Stimulated activated CD4-positive, alpha-beta T cell treated with anti-CD3 and anti-CD28 coated beads, Interleukin-4, amount 100 ng/mL, for 1 hour (primary cell): Measurements from ENCODE around the gene PLA2G3.
"Not testable (repeated sequence)": the region's sequence is repeated elsewhere in the genome, so short reads cannot be mapped to it uniquely, and the experiment has no call there.

Experiments used
- DNase-seq: peaks from one replicate; pipeline ENCODE4 v3.0.0-alpha.2; 2020

PLA2G3 gene

DNA sequence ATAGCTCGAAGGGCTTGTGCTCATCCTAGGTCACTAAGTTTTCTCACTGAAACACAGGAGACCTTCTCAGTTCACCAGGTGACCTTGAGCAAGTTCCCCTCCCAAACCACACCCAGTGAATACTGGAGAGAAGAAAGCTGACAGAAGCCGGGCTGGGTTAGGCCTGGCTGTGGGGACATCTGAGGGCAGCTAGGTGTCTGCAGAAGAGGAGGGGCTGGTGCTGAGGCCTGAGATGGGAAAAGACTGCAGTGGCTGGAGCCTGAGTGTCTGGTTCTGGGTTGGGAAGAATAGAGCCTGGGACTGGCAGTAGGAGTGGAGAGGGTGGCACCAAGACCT, 18.1 kb downstream of the PLA2G3 start:
- DNase-seq, result no peak

DNA sequence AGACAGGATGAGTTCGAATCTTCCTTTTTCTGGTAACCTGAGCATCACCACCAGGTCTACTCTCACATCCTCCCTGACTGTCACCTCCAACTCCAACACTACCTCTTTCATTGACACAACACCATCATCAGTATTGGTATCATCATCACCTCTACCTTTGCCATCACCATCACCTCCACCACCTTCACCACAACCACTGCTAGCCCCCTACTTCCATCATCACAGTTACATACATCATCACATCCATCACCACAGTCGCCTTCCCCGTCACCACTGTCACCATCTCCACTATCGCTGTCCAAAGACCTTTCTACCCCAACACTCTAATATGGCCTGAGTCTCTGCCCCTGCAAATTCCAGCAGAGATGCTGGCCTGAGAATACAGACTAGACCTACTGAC, 18.9 kb downstream of the PLA2G3 start:
- DNase-seq, result no peak

DNA sequence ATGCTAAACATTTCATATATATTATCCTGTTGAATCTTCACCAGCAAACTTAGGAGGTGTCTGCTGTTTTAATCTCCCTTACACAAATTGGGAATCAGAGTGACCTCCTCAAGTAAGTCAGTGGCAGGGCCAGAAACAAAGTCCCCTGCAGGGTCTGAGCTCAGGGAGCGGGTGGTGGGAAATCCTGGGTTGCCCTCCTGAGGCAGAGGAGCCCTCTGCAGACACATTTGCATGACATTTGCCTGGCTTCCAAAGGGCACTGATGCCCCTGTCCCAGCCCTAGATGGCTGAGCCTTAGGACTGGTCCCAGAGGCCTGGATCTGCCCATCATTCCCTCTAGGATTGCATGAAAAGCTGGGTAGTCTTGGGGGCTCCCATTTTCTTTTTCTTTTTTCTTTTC, 19.7 kb downstream of the PLA2G3 start:
- DNase-seq, result no peak

DNA sequence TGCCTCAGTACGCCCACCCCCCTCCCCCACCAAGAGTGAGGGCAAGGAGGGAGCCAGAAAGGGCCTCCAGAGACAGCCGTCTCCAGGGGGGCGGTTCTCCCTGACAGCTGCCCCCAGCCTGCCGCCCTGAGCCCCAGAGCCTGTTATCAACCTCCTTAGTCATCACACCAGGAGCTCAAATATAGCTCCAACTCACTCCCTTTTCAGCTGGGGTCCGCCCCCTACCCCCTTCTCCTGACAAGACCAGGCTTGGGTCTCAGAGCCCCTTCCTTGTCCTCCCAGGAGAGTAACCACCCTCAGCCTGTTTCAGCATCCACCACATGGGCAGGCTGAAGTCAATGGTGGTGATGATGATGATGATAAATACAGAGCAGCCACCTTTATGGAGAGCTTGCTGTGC, 20.1 kb downstream of the PLA2G3 start:
- no peak for DNase-seq

DNA sequence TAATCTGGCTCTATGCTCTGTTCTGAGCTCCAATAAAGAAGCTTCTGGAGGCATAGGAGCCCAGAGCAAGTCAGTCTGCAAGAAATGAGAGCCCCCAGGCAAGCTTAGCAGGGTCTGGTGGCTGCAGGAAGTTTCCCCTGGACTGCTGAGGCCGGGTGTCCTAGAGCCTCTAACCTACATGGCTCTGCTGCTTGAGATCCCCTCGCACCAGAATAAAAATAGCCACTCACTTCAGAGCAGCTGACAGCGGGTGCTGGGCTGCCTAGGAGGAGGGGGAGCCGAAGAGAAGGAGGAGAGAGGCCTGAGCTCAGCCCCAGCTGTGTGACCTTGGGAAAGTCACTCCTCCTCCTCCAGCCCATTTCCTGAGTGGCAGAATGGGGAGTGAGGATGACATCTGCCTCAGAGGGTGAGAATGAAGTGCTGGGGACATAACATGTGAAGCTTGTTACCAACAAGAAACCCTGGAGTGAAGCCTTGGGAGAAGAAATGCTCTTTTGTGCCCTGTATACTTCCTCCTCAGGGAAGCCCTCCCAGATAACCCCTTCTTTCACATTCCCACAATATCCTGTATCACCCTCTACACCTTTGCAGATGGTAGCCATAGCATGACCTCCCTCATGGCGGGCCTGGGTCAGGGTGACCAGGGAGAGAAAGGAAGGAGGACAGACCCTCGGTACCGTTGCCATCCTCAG, 21.1 kb downstream of the PLA2G3 start:
- no peak for DNase-seq

DNA sequence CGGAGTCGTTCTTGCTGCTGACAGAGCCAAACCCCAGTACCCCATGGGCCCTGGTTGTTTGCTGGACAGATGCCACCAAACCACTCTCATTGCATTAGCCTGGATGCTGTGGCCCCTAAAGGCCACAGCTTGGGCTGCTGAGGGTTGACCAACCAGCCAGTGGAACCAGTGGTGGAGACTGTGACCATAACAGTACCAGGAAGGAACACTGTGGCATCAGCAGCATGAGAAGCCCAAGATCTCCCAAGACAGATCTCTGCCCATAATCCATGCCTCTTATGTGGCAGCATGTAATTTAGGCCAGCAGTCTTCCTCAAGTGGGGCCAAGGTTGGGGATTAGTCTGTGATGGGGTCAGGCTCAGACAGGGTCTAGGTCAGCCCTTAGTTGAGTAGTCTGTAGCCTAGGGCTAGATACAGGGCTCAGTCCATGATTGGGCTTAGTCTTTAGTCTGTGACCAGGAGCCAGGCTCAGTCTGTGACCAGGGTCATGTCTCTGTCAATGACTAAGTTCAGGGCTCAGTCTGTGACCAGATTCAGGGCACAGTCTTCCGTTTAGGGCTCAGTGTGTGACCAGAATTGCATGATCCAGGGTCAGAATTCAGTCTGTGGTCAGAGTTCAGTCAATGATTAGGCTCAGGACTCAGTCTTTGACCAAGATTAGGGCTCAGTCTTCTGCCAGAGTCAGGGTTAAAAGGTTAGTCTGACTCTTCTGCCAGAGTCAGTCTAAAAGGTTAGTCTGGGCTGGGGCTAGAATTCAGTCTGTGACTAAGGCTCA, 22.1 kb downstream of the PLA2G3 start:
- no peak for DNase-seq

DNA sequence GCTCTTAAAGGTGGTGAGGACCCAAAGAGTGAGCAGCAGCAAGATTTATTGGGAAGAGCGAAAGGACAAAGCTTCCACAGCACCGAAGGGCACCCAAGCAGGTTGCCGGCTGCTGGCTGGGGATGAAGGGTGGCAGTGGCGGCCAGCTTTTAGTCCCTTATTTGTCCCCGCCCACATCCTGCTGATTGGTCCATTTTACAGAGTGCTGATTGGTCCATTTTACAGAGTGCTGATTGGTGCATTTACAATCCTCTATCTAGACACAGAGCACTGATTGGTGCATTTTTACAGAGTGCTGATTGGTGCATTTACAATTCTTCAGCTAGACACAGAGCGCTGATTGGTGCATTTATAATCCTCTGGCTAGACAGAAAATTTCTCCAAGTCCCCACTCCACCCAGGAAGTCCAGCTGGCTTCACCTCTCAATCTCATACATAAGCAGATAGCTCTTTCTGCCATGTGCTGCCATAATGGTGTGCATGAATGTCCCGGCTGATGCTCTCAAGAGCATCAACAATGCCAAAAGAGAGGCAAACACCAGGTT, 27.7 kb downstream of the PLA2G3 start:
- not testable (repeated sequence) for DNase-seq

DNA sequence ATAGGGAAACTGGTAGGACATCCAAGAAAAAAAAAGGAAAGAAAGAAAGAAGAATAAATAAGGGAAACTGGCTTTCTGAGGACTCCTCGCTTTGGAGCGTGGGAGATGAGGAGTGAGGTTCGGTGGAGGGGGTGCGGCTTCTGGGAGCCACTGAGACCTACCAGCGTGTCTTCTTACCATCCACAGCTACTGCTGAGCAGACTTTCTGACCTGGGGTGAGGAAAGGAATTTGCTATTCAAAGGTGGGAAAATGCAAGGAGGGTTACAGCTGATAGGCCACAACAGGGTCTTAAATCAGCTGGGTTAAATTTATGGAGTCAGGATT, 32.5 kb downstream of the PLA2G3 start:
- no peak for DNase-seq

DNA sequence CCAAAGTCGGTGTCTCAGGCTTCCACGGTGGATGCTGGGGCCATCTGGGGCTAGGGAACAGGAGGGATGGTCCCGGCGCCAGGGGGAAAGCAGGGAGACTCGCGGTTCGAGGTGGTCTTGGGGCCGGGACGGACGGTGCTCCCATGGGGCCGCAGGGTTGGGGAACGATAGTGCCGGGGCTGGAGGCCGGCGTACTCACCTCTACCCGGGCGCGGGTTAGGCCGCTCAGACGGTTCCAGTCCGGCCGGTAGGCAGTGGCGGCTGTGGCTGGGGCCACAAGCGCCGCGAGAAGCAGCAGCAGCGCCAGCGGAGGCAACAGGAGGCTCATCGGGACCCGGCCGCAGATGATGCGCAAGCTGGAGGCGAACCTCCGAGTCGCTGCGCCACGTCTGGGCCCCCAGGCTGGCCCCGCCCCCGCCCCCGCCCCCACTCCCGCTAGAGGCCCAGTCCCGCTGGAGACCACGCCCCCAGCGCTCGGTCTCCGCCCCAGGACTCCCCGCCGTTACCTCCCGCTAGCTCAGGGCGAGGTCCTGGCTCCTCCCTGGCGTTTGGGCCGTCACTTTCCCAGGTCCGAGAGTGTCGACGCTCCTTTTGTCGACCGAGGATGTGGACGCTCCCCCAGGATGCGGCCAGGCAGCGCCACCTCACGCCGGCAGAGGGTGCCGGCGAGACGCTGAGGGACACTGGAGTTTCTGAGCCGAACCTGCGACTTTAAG, 33.0 kb downstream of the PLA2G3 start, which contains the start of gene SELENOM:
Gene SELENOM (minus strand): TSS at position 391 of the 716 bp plus-strand sequence. CDS start 63 bp downstream, at position 328.
- DNase-seq, result peak; percentile 85

DNA sequence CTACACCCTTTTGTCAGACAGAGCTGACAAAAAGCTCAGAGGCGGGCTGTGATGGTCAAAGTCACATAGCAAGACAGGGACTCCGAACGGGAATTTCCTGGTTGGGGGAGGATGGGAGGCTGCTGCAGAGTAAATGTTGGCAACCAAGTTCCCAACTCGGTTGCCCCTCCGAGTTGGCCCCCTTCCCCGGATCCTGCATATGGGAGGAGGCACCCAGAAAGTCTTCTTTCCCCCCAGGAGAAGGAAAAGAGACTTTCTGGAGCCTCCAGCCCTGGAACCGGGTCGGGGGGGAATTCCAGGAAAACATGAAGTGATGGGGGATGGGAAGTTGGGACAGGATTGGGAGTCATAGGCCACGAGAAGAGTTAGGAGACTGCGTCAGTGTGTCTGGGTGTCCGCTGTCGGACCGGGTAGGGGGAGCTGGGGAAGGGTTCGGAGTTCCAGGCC, 33.6 kb downstream of the PLA2G3 start:
- DNase-seq, result no peak

DNA sequence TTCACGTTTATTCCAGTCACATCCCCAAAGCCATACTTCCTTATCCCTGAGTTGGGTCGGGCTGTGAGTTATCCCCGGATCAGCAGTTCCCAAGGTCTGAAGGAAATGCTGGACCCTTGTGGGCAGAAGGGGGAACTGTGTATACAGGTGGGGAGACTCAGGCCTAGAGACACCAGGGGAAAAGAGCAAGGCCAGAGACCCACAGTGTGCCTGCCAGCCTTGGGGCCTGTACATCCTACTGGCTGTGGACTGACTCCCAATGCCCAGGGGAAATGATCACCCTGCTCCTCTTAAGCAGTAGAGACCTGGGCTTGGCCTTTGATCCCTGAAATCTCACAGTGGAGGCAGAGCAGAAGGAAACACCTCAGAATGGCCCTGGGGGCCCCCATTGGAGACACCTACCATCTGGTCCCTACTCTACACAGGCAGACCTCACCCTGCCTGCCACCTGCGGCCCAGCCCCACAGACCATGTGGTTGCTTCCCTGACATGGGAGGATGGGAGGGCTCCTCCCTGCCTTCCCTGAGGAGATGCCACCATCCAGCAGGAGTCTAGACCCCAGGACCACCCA, 34.2 kb downstream of the PLA2G3 start:
- no peak for DNase-seq

DNA sequence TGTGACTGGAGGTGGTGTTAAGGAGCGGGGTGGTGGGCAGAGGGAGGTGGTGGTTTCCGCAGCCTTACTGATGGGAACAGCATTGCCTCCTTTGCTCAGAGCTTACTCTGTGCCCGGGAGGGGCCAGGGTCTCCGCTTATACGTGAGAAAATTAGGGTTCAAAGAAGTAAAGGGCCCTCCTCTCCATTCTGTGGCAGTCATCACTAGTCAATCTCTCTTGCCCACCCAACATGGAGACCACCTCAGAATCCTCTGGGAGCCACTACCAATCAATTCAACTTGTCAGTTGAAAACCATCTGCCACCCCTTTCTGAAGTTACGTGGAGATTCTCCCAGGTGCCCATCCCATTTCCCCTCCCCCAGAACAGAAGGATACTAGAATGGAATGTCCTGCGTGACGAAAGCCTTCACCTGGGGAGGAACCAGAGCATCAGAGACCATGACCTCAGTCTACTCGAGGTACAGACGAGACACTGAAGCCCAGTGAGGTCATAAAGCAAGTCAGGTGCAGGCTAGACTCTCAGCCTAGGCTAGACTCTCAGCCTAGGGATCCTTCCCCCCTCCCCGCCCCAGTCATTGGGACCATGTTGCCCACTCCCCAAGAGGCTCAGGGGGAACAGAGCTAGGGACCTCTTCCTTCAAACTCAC, 34.9 kb downstream of the PLA2G3 start:
- no peak for DNase-seq

DNA sequence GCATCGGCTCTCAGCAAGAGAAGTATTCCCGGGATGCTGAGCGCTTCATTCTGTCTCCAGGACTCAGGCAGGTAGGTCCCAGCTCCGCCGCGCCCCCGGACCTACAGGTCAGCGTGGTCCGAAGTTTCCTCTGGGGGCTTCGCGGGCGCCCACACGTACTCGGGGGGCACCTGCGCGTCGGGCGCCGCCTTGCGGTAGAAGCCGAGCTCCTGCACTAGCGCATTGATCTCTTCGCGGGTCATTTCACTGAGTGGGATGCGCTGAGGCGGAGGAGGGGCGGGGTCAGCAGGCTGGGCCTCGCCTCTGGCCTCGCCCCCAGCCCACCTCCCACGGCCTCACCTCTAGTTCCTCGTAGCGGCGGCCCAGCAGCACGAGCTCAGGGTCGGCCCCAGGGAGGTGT, 35.4 kb downstream of the PLA2G3 start:
- no peak for DNase-seq

DNA sequence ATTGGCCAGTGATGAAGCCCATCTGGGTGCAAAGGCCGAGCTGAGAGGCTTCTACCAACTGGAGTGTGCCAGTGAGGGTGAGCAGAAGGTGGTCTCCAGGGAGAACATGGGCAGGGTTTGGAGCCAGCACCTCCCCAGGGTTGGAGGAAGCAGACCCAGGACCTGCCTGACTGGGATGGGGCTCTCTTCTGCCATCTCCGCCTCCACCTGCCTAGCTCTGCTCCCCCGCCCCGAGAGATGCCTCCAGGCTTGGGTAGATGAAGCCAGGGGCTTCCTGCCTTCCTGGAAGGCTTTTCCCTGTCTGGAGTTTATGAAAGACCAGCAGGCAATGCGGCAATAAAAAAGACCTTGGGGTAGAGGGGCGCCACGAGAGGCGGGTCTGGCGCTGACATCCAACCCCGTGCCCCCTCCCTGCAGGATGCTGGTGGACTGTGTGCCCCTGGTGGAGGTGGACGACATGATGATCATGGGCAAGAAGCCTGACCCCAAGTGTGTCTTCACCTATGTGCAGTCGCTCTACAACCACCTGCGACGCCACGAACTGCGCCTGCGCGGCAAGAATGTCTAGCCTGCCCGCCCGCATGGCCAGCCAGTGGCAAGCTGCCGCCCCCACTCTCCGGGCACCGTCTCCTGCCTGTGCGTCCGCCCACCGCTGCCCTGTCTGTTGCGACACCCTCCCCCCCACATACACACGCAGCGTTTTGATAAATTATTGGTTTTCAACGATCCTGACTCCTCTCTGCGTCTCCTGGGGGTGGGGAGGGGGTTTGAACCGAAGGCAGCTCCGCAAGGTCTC, 36.2 kb downstream of the PLA2G3 start:
- DNase-seq, result no peak

DNA sequence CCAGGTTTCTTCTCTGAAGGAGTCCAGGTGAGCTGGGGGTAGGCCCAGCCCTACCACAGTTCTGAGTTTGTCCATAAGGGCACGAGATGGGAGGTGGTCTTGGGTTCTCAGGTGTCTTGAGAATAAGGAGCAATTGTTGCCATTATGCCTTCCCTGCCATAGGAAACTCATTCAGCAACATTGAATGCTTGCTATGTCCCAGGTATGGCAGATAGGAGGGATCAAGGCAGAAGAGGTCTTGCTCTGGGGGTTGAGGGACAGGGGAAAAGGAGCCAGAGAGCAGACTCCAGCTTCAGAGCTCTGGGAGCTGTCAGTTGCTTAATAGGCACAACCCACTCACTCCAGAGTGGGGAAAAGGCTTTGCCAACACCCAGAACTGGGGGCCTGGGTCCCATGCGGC, 37.2 kb downstream of the PLA2G3 start:
- no peak for DNase-seq

DNA sequence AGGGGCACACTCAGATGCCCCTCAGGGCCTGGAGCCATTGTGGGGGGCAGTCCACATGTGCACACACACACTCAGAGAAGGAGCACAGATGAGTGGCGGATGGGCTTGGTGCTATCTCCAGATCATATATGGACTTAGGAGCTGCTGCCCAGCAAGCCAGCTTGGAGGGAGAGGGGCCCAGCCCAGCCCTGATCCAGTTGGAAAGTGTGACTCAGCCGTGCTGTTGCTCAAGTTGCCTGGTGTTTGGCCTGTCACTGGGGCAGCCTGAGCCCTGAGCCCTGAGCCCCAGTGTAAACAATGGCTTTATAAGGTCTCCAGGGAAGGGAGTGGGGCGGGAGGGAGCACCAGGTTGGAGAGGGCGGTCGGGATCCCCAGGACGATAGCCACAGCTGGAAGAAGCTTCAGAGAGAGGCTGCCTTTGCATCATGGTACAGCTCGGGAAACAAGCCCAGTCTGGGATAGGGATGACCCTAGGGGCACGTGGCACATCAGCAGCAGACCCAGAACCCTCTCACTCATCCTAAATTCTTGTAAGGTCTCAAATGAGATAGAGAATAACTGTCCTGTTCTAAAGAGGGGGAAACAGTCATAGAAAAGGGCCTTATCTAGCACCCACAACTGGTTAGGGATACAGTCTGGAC, 37.7 kb downstream of the PLA2G3 start:
- no peak for DNase-seq

DNA sequence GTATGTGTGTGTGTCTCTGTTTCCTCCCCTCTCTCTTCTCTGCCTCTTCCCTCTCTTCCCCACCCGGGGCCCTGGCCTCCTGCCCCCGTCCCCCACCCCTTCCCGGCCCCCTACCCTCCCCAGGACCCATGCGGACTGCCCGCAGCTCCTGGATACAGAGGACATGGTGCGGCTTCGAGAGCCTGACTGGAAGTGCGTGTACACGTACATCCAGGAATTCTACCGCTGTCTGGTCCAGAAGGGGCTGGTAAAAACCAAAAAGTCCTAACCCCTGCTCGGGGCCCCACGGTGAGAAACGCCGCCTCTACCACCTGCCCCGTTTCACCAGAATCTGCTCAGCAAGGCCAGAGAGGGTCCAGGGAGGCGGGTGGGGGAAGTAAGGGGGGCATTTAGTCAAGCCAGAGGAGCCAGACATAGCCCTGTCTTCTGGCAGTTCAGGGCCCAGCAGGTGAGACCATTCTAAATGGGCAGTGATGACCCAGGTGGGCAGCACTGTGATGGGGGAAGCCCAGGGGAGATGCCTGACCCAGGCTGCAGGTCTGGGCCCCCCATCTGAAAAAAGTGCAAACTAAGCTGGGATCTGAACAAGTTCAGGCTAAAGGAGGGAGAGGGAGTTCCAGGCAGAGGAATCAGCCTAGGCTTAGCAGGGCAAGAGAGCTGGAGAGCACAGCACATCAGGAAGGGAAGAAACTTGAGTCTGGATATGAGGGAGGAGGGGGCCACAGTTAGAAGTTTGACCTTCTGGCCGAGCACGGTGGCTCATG, 39.4 kb downstream of the PLA2G3 start:
- DNase-seq, result no peak

DNA sequence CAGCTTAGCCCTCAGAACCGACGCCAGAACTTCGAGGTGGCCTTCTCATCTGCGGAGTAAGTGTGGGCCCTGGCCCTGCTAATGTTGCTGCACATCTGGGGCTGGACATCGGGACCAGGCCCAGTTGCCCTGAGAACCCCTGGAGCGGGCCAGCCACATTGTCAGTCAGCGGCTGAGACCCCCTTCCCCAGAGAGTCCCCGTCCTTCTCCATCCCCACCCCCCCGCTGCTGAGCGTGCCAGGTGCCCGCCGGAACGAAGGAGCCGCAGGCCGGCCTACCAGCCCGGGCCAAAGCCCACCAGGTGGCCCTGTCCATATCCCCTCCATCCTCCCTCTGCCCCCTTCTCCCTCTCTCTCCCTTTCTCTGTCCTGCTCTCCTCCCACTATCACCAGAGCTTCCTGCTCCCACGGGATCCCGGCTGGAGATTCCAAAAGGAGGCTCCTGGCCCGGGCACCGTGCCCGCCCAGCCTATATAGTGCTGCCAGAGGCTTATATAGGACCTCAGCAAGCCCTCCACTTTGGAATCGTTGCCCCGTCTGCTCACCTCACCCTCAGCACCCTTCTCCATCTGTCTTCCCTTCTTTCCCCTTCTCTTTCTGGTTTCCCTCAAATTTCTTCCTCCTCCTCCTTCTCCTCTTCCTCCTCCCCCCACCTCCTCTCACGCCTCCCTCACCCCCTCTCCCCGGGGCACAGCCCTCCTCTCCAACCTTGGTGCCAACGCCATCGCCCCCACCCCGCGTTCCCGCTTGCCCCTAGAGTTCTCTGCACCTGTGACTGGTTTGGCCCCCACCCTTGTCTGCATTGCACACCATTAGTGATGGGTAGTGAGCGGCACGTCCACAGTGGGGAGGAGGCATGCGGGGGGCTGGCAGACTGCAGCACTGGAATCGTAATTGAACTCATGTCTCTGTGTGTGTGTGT, 40.2 kb downstream of the PLA2G3 start:
- DNase-seq, result no peak

DNA sequence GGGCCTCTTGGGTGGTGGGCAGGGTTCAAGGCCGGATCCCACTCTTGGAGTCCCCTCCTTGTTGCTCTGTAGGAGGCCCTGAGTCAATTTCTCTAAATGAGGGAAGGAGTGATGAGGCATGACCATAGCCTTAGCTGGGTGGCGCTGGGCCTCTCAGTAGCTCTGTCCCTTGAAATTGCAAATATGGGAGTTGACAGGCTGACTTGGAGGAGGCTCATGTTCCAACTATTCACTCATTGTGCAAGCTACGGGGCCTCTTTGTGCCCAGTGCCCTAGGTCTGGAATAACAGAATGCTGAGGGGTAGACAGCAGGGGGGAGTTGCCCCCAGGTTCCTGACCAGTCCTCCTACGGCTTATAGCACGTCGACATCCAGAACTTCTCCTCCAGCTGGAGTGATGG, 40.9 kb downstream of the PLA2G3 start:
- DNase-seq, result no peak
